Brain microvascular endothelial cell (primary cell): ENCODE measurements around the gene CD81.
A peak's percentile ranks its signal among the peaks of the same experiment; 100 is the strongest.

ENCODE experiments used
- DNase-seq: peaks from one replicate; pipeline ENCODE4 v3.0.0-alpha.2; 2020
- H3K27ac ChIP-seq: fragments of 250-450 bp; sonication (Bioruptor Pico); 2 replicates; pipeline ENCODE4 v1.5.1; 2020; ENCODE audit warnings: mild to moderate bottlenecking, moderate library complexity
- H3K27me3 ChIP-seq: fragments of 250-450 bp; sonication (Bioruptor Pico); replicated peaks from 2 replicates; pipeline ENCODE4 v1.5.1; 2020; ENCODE audit warnings: mild to moderate bottlenecking
- H3K36me3 ChIP-seq: fragments of 250-450 bp; sonication (Bioruptor Pico); replicated peaks from 2 replicates; pipeline ENCODE4 v1.5.1; 2020; ENCODE audit warnings: mild to moderate bottlenecking
- H3K4me3 ChIP-seq: 2 replicates; pipeline ENCODE4 v1.5.1; 2011; ENCODE audit warnings: low read depth, mild to moderate bottlenecking, control low read depth, low read length, moderate library complexity
- CTCF ChIP-seq: IDR thresholded peaks from 2 replicates; pipeline ENCODE4 v1.5.1; 2011; ENCODE audit warnings: low read depth, mild to moderate bottlenecking, moderate library complexity, low read length, control low read depth, inconsistent platforms; ENCODE audit errors: missing control alignments
- in situ Hi-C: cut with HindIII; loops from 2 replicates; pipeline ENCODE4 v1.10.0; 2017; ENCODE audit warnings: low sequenced_read_pairs, low pct_ligation_motif_present

CD81 gene

GRCh38 chr11:2377511-2378443 is 667 bp downstream of the CD81 start:
- in situ Hi-C loops, result no loop called here
- Histone ChIP-seq H3K4me3 (peak overlapping the region; percentile 84), H3K27me3 (no peaks in the 10 kb centered on the region), H3K36me3 (no peaks in the 10 kb centered on the region), H3K27ac (peak overlapping the region; percentile 45)
- TF ChIP-seq CTCF, result no peak
- no peak for DNase-seq

- Histone ChIP-seq H3K27ac (peak overlapping the region; percentile 45), H3K36me3 (no peaks in the 10 kb centered on the region), H3K4me3 (peak overlapping the region; percentile 84), H3K27me3 (no peaks in the 10 kb centered on the region)
- in situ Hi-C loops, result no loop called here
- TF ChIP-seq CTCF, result no peak
- no peak for DNase-seq
These were observed 1.6 kb downstream of the CD81 start for GRCh38 chr11:2378527-2379210.

GRCh38 chr11:2379466-2380174 is 2.5 kb downstream of the CD81 start:
- no peak for DNase-seq
- Histone ChIP-seq H3K27me3 (no peaks in the 10 kb centered on the region), H3K4me3 (peak overlapping the region; percentile 84), H3K27ac (no peak overlapping the region), H3K36me3 (no peaks in the 10 kb centered on the region)
- in situ Hi-C loops, result no loop called here
- TF ChIP-seq CTCF, result no peak

GRCh38 chr11:2380396-2380795 is 3.3 kb downstream of the CD81 start:
- no peak for TF ChIP-seq CTCF
- H3K4me3 ChIP-seq, result no peak overlapping the region
- H3K36me3 ChIP-seq, result no peaks in the 10 kb centered on the region
- H3K27me3 ChIP-seq, result no peaks in the 10 kb centered on the region
- DNase-seq, result no peak
- in situ Hi-C loops, result no loop called here
- H3K27ac ChIP-seq, result no peak overlapping the region

GRCh38 chr11:2380807-2381350 is 3.8 kb downstream of the CD81 start:
- Histone ChIP-seq H3K27me3 (no peaks in the 10 kb centered on the region), H3K36me3 (no peaks in the 10 kb centered on the region), H3K27ac (no peak overlapping the region), H3K4me3 (no peak overlapping the region)
- in situ Hi-C loops, result no loop called here
- no peak for TF ChIP-seq CTCF
- DNase-seq, result no peak
